ENCODE results near the gene PRKCZ.
"Not testable (repeated sequence)": the region's sequence is repeated elsewhere in the genome, so short reads cannot be mapped to it uniquely, and the experiment has no call there.

Gene PRKCZ

DNA sequence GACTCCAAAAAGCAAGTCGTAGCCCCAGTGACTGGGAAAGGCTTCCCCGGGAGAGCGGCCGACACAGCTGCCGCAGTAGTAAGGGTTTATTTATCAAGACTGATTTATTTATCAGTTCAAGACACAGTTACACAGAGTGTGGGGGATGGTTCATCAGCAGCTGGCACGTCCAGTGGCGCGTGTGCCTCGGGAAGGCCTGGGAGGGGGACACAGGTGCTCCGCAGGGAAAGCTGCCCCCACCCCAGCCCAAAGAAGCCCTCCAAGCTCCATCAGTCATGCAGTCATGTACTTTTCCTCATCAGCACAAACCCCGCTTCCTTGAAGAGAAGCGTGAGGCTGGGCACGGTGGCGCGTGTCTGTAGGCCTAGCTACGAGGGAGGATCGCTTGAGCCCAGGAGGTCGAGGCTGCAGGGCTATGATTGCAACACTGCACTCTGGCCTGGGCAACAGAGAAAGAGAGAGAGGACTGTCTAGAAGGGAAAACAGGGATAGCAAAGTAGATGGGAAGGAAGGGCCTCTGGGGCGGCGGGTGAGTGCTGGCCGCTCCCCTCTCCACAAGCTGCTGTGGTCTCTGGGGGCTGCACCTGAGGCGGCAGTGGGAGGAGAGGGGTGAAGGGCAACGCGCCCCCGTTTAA, 53.2 kb downstream of the PRKCZ start:
- DNase-seq (ENCODE audit: low spot score): no peak

DNA sequence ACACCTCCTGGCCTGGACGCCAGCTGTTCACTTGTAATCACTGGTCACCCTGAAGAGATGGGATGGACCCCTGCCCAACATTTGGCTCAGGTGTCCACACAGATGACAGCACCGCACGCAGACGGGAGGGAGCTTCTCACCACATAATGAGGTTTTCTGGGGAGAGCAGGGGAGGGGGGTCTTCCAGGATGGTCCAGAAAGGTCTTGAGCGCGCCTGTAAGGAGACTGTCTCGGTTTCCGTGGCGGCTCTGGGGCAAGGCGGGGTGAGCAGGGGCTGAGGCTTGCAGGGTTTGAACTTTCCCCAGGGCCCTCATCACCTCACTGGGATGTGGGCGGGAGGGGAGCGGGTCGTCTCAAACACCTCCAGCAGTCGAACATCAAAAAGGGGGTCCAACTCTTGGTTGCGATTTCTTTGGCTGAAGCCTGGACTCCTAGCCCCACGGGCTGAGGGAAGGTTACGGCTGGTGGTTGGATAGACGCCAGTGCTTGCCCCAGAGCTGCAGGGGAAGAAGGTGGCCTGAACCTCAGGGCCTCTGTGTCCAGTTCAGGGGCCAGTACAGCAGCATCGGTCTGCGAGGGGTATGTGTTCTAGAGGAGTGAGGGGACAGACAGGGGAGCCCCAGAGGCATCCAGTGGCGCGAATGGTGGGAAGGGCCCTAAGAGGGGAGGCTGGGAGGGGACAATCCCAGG, 53.8 kb downstream of the PRKCZ start:
- DNase-seq (ENCODE audit: low spot score): no peak

DNA sequence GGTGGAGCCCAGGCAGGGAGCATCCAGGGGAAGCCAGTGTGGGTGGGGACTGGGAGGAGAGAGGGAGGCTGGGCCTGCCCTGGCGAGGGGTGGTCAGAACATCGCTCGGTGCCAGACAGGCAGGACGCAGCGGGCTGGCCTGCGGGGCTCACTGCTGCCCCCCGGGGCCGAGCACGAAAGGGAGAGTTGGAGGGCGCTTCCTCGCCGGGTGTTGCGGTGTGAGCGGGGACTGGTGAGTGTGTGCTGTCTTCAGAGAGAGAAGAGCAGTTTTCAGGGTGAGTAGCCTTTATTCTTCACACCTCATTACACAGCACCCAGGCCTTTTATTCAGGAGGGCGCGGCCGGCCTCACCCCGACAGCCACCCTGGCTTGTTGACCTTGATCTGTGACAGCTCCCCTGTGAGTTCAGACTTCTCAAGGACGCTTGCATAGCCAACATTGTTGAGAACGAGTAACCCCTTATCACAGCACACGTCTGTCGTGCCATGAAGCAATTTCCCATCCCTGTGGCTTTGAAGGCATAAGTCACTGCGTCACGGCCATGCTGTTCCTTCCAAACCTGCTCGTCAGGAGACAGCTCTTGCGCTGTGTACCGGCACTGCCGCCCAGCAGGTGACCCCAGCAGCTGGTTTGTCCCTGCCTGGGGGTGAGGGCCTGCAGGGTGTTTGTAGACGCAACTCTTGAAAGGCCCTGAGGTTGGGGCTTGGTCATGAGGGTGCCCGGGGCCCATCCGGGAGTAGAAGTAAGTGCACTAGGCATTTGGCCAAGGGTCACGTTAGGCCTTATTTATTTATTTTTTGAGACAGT, 54.6 kb downstream of the PRKCZ start:
- DNase-seq (ENCODE audit: low spot score): no peak

DNA sequence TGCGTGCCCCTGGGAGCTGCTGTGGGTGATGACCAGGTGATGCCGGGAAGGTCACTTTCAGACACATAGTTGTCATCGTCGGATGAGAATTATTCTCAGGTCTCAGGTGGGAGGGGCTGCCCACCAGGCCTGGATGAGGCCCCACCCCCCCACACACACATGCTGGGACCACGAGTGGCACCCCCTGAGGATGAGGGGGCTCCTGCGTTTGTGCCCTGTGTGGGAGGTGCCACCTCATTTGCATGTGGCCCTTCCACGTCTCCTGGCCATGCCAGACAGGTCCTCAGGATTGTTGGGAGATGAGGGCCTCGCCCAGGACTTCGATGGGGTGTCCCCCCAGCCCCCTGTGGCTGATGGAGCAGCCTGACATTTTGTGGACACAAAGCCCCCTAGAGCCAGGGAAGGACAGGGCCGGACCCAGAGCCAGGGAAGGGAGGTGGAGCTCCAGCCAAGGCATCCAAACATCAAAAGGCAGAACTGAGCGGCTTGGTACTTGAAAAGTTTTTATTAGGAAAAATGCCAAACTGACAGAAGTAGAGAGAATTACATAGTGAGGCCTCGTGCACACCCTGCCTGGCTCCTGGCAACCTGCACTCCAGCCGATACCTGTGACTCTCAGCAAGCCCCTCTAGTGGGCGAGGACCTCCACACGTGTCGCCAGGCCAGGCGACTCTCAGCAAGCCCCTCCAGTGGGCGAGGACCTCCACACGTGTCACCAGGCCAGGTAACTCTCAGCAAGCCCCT, 55.7 kb downstream of the PRKCZ start:
- no peak for DNase-seq (ENCODE audit: low spot score)

DNA sequence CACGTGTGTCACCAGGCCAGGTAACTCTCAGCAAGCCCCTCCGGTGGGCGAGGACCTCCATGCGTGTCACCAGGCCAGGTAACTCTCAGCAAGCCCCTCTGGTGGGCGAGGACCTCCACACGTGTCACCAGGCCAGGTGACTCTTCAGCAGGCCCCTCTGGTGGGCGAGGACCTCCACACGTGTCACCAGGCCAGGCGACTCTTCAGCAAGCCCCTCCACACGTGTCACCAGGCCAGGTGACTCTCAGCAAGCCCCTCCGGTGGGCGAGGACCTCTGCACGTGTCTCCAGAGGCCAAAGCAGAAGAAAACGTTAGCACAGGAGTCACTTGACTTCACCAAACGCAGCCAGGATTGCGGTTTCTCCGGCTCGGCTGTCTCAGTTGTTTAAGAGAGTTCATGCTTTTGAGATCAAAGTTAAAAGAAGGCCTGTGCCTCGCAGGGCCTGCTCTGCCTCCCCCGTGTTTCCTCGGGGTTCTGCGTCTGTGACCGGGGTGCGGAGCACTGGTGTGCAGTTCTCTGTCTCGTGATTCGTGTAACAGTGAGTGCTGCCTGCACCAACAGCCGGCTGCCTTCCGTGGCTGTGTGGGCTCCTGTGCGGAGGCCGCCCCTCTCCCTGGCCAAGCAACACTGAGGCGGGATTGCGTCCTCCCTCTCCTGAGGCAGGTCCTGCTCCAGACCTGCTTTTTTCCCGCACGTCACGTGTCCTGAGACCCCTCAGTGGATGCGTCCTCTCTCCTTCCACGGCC, 56.6 kb downstream of the PRKCZ start:
- DNase-seq (ENCODE audit: low spot score): no peak

DNA sequence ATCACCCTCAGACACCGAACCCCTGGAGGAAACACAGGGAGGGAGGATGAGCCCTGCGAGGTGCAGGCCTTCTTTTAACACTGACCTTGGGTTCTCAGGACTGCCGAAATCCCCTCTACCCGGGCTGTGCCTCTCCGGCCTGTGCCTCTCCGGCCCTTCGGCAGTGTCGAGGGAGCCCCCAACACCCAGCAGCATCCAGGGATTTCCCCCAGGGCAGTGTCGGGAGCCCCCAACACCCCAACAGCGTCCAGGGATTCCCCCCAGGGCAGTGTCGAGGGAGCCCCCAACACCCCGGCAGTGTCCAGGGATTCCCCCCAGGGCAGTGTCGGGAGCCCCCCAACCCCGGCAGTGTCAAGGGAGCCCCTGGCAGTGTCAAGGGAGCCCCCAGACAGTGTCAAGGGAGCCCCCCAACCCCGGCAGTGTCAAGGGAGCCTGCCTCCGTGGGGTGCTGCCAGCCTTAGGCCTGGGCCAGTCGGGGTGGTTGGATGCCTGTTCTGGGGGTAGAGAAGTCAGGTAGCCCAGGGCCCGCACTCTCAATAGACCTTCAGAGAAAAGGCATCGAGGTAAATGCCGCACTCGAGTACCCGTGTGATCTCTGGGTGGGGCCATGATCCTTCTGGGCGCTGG, 57.5 kb downstream of the PRKCZ start:
- no peak for DNase-seq (ENCODE audit: low spot score)

DNA sequence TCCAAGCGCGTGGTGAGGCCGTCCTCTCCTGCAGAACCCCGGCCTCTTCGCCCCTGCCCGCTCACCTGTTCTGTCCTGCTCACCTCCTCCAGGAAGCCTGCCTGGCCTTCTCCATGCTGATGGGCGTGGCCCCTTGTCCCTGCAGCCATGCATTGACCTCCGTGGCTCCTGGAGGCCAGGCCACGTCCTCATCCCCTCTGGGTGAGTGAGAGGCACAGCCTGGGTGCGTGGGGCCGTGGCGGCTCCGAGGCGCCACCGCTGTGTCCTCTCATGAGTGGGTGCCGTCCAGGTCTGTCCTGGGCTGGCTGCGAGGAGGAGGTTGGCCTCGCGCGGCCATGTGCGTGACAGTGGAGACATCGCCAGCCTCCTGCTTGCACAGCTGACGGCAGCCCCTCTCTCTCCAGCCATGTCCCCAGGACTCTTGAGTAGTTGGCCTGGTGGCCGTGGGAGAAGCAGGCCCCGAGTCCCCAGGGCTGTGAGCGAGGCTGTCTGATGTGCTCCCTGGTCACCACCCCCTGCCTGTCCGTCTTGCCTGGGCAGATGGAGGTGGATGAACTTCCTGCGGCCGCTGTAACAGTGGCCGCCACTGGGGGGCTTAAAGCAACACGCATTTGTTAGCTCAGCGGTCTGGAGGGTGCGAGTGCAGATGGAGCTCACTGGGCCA, 58.1 kb downstream of the PRKCZ start:
- DNase-seq (ENCODE audit: low spot score): no peak

DNA sequence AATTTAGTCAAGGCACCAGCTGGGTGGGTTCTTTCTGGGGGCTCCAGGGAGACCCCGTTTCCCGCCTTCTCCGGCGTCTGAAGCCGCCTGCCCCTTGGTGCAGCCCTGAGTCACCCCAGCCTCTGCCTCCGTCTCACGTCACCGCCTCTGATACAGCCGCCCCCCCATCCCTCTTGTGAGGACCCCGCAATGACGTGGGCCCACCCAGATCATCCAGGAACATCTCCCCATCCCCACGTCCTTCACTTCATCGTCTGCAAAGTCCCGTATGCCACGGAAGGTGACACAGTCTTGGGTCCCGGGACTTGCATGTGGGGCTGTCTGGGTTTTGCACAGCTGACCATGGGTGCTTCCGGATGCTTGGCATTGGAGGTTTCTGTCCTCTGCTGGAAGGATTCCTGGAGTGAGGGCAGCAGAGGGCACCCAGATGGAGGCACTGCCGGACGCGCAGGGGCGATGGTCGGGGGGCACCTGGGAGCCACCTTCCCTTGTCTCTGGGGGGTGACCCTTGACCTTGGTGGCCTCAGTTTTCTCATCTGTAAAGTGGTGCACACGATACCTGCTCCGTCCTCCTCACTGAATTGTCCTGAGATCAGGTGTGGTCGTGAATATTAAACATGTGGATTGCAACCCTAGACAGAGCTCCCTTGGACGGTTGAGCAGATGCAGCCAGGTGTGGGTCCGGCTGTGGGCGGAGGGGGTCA, 58.8 kb downstream of the PRKCZ start:
- DNase-seq (ENCODE audit: low spot score): no peak

DNA sequence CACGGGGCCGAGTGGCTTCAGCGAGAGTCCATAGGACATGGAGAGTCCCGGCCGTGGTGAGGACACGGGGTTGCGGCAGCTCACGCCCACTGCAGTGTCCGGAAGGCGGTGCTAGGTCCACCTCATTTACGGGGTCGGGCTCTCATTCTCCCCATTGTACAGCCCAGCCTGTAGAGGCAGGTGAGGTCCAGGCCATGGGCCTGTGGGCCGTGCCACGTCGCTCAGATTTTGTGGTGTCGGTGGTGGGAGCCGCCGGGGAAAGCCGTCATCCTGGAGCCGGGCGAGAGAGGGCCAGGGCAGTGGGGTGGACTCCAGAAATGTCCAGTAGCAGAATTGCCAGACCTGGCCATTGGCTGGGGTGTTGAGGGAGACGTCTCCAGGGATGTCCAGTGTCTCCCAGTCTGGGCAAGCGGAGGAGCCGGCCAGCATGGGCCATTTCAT, 59.4 kb downstream of the PRKCZ start:
- no peak for DNase-seq (ENCODE audit: low spot score)

DNA sequence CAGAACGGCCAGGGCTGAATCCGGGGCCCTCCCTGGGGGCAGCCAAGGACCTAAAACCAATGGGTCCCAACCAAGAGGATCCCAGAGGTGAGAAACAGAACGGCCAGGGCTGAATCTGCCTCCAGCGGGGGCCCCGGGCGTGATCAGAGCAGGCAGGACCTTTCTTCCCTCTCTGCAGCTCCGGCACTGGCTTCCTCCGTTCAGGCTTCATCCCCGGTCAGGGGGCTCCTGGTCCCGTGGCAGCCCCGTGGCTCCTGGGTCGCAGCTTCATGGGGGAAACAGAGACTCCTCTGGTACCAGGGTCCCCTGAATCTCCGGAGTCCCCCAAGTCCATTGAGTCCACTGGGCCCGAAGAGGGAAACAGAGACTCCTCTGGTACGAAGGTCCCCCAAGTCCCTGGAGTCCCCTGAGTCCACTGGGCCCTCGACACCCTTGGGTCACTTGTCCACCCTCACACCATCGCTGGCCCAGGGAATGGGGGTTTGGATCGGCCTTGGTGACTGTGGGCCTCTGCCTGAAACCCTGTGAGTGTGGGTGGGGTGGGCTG, 60.1 kb downstream of the PRKCZ start:
- DNase-seq (ENCODE audit: low spot score): no peak

DNA sequence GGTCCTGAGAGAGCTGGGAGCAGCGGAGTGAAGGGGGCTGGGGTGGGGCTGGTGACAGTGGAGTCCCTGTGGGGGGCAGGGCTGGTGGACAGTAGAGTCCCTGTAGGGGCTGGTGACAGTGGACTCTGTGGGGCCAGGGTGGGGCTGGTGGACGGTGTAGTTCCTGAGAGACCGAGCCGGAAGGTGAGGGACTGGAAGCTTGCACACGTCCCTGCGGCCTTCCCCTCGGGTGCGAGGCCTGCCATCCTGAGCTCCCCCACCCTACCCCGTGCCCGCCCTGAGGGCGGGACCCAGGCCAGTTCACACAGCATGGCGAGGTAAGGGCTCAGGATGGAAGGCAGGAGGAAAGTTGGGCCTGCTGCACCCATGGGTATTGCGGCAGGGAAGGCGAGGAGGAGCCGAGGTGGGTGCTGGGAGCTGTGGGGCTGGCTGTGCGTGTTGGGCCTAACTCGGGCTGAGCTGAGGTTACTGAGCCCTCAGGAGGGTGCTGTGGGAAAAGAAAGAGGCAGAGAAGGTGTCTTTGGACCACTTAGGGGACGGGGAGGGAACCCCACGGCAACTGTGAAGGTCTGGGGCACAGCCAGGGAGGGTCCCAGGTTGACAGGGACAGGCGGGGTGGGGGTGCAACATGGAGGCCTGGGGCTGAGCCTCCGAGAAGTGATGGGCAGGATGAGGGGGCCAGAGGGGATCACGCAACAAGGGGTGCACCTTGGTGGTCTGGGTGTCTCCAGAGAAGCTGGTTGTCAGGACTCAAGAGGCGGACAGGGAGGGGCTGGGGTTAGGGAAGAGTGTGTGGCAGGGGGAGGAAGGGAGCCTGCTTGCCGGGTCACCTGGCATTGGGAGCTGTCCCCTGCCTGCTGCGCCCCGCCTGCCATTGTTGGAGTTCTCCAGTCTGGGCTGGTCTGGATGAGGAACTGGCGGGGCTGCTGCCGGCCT, 60.8 kb downstream of the PRKCZ start:
- no peak for DNase-seq (ENCODE audit: low spot score)

DNA sequence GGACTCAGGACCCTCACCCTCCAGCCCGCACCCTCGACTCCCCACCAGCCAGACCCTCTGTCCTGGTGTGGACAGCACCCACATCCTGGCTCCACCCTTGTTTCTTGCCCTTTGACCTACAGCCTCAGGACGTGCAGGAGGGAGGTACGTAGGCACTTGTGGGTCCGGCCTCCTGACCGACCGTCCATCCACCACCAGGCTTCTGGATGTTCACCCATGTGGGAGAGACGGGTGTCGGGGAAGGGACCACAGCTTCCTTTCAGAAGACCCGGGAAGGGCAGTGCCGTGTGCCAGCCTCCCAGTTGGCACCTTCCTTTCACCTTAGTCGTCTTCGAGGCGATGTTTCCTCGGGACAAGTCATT, 61.4 kb downstream of the PRKCZ start:
- DNase-seq (ENCODE audit: low spot score): no peak

DNA sequence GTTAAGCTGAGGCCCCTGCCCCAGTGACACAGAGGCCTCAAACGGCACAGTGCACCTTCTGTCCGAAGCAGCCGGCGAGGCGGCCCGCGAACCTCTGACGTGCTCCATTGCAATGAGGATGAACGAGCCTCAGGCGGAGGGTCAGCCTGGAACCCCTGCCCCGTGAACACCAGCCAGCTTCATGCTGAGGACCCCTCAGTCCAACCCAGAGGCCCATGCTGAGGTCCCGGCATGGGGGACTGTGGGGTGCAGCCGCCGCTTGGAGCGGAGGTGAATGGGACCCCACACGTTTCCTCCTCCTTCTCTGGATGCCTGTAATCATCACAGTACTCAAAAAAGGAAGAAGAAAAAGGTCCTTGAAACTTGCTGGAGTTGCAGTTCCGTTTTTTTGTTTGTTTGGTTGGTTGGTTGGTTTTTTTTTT, 62.1 kb downstream of the PRKCZ start:
- no peak for DNase-seq (ENCODE audit: low spot score)

DNA sequence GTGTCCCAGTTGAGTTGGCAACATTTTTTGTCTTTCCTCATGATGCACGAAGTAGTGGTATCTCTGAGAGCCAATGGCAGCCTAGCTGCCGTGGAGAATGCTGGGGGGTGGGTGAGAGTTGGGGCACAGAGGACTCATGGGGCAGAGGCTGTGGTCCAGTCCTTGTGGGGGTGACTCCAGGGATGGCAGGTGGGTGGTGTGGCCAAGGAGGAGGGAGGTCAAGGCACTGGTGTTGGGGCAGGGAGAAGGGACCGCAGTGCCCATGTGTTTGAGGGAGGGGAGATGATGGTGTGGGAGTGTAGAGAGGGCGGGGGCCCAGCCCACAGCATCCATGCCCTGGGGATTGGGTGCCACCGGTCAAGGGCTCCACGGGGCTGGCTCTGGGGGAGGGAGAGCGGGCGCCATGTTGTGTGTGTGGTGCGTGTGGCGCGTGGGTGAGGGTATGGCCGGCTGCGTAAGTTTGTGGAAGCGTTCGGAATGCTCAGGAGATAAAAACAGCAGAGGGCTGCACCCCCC, 63.5 kb downstream of the PRKCZ start:
- DNase-seq (ENCODE audit: low spot score): no peak

DNA sequence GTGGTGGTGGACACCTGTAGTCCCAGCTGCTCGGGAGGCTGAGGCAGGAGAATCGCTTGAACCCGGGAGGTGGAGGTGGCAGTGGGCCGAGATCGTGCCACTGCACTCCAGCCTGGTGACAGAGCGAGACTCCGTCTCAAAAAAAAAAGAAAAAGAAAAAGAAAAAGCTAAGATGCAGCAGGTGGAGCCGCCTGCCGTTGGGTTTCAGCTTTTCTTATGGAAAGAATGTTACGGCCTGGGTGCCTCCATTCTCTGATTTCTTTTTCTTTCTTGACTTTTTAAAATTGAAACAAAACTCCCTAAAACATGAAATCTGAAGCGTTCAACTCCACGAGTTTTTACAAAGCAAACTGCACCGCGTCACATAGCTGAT, 64.4 kb downstream of the PRKCZ start:
- not testable (repeated sequence) for DNase-seq (ENCODE audit: low spot score)

DNA sequence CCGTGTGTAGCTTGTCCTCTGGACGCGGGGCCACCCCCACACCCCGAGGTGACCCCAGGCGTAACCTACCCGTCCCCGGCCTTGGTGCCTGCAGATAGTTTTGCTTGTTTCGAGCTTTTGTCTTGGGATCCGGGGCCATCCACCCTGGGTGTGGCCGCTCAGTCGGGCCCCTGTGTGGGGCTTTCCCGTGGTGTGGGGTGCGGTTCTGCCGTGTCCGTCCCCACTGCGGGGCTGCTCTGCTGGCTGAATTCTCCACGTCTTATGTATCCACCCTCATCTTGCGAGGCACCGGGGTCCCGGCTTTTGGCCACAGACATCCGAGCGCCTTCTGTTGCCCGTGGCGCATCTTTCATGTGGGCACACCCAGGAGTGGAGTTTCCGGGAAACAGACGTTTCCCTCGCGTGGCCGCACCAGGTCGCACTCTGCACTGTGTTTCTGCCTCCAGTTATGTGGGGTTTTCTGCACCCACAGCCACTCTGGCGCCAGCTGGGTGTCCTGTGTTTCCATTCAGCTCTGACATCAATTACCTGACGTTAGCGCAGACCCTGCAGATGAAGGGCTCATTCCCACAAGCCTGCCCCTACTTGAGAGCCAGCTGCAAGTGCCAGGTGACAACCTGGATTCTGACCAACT, 64.9 kb downstream of the PRKCZ start:
- DNase-seq (ENCODE audit: low spot score): no peak

DNA sequence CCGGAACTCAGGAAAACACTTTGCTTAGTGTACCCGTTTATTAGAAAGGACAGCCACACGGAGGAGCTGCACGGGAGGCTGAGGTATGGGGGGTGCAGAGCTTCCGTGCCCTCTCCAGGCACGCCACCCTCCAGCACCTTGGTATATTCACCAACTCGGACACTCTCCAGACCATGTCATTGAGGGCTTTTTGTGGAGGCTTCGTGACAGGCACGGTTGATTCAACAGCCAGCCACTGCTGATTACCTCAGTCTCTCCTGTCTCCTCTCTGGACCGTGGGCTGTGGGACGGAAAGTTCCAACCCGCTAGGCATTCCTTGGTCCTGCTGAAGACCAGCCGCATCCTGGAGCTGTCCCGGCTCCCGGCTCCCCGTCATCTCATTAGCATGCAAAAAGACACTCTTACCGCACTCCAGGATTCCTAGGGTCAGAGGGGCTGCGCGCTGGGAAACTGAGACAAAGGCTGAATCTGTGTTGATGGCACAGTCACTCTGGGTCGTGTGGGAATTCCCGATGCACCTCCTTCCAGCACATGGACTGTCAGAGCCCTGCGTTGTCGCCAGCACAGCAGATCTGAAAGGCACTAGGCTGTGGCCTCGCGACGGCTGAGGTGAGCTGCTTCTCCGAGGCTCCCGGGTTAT, 65.6 kb downstream of the PRKCZ start:
- no peak for DNase-seq (ENCODE audit: low spot score)

DNA sequence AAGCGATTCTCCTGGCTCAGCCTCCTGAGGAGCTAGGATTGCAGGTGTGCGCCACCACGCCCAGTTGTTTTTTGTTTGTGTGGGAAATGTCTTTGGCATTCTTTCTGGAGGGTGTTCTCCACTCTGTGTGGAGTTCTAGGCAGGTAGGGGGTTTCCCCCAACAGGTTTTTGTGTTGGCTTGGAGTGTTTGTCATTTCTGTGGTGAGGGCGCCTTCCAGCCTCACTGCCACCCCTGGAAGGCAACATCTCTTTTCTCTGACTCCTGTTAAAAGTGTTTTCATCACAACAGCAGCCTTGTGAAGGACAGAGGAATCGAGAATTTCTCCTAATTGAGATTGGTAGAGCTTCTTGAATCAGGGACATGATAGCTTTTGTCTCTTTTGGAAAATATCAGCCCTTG, 69.7 kb downstream of the PRKCZ start:
- no peak for DNase-seq (ENCODE audit: low spot score)

All from CD4-positive, alpha-beta T cell treated with Interleukin-15 for 4 hours (primary cell).